ENCODE data around the gene CFAP251.
"Not testable (repeated sequence)": the region's sequence is repeated elsewhere in the genome, so short reads cannot be mapped to it uniquely, and the experiment has no call there.

Gene CFAP251

DNA sequence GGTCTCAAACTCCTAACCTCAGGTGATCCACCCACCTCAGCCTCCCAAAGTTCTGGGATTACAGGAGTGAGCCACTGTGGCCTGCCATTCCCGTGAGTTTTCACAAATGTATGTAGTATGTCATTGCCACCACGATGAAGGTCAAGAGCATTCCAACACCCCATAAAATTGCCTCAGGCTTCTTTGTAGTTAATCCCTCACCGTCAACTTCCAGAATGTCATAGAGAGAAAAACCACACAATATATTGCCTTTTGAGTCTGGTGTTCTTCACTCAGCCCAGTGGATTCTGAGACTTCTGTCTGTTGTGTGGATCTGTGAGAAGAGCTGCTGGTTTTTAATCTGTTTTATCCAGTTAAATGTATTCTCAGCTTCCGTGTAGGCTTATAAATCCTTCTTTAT is 12.6 kb upstream of the CFAP251 start:
- no peak for DNase-seq

- no peak for DNase-seq
Measured at GRCh38 chr12:121908702-121909101, 9.7 kb upstream of the CFAP251 start.

- DNase-seq: no peak
Measured at GRCh38 chr12:121911824-121912585, 6.4 kb upstream of the CFAP251 start.

DNA sequence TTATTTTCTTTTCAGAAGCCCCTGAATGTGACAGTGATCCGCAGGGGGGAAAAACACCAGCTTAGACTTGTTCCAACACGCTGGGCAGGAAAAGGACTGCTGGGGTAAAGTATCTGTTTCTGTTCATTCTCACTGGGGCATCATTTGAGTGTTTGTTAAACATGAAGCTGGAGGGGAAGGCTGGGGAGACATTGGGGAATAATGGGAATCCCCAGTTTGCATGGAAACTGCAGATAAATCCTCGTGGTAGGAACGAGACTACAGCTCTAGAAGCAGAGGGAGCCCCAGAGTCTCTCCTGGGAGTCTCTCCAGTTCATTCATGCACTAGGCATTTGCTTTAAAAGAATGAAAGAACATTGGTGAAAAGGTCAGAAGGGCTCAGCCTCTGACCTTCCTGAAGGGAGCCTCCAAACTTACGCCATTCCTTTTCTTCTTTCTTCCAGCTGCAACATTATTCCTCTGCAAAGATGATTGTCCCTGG is 2.5 kb upstream of the CFAP251 start:
- DNase-seq: no peak

DNA sequence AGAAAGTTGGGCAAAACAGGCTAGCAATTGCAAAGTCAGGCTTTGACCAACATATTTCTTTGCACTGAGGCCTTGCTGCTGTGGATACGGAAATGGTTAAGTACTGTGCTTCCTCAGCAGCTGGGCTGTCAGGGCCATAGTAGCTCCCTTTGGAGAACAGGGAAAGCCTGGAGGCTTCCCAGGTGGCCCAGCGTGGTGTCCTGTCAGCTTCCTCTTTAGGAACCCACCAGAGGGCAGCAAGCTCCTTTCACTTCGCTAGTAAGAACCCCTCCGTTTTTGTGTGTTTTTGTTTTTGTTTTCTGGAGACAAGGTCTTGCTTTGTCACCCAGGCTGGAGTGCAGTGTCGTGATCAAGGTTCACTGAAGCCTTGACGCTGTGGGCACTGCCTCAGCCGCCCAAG is 1.7 kb upstream of the CFAP251 start:
- no peak for DNase-seq

DNA sequence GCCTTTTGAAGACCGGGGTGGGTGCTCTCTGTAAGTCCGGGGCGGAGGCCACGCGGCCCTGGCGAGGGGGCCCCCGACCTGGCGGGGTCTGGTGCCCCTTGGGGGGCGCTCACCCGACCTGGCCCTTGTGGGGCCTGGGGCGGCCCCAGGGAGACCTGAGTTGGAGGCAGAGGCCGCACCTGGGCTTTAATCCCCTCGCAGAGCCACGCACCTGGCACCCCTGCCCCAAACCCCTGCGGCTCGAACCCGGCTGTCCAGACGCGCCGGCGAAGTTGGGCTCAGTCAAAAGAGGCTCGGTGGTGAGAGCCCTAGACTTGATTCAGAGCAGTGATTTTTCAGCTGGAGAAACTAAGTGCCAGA is 267 bp downstream of the CFAP251 start:
- DNase-seq: no peak

DNA sequence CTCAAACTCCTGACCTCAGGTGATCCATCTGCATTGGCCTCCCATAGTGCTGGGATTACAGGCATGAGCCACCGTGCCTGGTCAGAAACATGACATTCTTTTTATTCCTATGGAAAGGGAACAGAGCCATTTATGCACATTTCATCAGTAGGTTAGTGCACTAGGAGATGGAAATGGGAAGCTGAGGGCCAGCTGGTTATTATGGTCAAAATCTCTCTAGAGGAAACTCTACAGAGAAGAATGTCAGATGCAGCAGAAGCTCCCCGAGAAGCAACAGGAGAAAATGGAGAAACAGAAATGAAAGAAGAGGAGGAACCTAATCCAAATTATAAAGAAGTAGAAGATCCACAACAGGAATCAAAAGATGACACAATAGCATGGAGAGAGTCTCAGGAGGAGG is 2.7 kb downstream of the CFAP251 start:
- DNase-seq: no peak

DNA sequence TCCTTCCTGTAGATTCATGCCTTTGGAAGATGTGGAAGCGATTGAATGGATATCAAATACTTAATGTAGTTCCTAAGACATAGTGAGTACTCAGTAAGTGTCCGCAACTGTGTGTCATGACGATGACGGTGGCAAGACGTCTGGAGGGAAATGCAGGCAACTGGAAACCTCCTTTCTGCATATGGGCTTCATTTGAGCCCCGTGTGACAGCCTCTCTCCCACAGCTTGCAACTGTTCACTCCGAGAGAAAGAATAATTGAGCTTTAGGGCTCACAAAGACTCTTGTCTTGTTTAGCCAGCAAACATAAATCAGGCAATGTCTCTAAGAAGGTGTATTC is 6.9 kb downstream of the CFAP251 start:
- no peak for DNase-seq

- DNase-seq: no peak
Measured at GRCh38 chr12:121926874-121927706, 8.7 kb downstream of the CFAP251 start.

- no peak for DNase-seq
Measured at GRCh38 chr12:121927813-121928212, 9.4 kb downstream of the CFAP251 start.

- not testable (repeated sequence) for DNase-seq
Measured at GRCh38 chr12:121929545-121929944, 11.2 kb downstream of the CFAP251 start.

DNA sequence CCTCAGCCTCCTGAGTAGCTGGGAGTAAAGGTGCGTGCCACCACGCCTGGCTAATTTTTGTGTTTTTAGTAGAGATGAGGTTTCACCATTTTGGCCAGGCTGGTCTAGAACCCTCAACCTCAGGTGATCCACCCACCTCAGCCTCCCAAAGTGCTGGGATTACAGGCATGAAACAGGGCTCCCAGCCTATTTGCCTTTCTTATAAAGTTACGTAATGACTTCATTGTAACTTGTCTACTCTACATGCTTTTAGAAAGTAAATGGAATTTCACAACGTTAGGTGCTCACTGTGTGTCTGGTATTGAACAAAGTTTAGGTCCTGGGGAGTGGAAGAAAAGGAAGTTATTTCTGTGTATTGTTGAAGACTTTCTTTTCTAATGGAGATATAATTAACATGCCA is 12.5 kb downstream of the CFAP251 start:
- DNase-seq: no peak

GRCh38 chr12:121932176-121932536 is 13.8 kb downstream of the CFAP251 start:
- DNase-seq: no peak

DNA sequence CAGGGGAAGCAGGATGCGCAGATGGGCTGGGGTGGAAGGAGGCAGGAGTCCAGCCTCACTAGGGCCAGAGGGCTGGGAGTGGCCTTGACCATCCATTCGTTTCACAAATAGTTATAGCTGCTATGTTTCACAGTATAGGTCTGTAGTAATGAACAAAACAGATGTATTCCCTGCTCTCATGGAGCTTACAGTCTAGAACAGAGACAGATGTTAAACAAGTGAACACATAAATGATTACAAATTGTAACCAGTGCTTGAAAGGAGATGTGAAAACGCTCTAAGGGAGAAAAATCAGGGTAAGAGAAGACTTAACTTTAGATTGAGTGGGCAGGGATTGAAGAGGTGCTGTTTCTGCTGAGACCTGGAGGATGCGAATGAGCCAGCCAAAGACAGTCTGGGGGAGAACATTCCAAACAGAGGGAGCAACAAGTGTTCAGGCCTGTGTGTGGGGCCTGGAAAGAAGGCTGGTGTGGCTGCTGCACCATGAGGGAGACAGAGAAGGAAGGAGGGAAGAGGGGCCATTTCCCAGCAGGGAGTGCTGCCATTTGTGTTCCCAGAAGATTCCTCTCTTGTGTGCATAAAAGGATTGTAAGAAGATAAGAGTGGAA is 14.6 kb downstream of the CFAP251 start:
- DNase-seq: no peak

- DNase-seq: no peak
Measured at GRCh38 chr12:121933522-121934308, 15.3 kb downstream of the CFAP251 start.

DNA sequence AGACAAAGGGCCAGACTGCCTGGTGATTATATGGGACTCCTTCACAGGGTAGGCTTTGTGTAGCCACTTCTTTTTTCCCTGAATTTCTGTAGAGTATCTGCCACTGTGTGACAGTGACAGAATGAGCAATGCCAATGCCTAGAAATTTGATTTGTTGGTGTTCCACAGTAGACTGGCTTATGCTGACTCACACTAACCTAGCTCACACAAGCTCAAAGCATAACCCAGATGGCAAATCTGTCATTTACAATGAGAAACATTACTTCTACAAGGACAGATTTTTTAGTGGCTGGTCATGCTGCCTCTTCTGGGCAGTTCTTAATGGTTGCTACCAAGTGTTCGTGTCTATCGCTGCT is 15.9 kb downstream of the CFAP251 start:
- DNase-seq: no peak

DNA sequence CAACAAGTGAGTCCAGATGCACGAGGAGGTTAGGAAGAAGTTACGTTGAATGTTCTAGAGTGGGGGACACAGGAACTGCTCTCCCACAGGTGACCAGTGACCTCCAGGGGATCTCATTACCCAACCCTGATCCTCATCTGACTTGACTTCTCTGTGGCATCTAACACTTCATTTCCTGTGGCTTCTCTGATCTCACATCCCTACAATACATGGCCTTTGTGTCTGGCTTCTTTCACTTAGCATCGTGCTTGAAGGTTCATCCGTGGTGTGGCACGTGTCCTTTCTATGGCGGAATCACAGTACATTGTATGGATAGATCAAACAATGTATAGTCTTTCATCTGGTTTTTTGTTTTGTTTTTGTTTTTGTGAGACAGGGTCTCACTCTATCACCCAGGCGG is 19.3 kb downstream of the CFAP251 start:
- DNase-seq: no peak

- DNase-seq: no peak
Measured at GRCh38 chr12:121939186-121939585, 20.8 kb downstream of the CFAP251 start.

- no peak for DNase-seq
Measured at GRCh38 chr12:121939992-121940766, 21.8 kb downstream of the CFAP251 start.

DNA sequence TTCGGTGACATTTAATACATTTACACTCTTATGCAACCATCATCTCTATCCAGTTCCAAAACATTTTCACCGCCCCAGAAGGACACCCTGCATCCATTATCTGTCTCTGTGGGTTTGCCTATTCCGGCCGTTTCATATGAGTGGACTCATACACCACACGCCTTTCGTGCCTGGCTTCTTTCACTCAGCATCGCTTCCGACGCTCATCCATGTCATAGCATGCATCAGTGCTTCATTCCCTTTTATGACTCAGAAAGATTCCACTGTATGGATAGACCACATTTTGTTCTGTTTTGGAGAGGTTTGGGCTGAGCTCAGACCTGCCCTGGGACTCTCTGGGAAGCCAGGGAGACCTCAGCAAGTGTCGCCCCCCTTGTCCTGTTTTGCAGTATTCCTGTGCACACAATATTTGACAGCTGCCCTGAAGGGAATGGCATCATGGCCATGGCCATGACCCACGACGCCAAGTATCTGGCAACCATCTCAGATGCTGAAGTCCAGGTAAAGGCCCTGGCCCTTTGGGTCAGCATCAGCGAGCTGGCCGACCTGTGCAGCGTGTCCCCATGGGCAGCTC is 23.8 kb downstream of the CFAP251 start:
- no peak for DNase-seq

GRCh38 chr12:121943926-121944325 is 25.5 kb downstream of the CFAP251 start:
- DNase-seq: no peak

Measured in NCI-H2029 (cell line).